Activated naive CD4-positive, alpha-beta T cell treated with Interleukin-2 at 50 U/mL for 16 hours (primary cell): ENCODE results near the gene EGFL7.

Source experiments
- DNase-seq: peaks from one replicate; pipeline ENCODE4 v3.0.0-alpha.2; 2020

Gene EGFL7

DNA sequence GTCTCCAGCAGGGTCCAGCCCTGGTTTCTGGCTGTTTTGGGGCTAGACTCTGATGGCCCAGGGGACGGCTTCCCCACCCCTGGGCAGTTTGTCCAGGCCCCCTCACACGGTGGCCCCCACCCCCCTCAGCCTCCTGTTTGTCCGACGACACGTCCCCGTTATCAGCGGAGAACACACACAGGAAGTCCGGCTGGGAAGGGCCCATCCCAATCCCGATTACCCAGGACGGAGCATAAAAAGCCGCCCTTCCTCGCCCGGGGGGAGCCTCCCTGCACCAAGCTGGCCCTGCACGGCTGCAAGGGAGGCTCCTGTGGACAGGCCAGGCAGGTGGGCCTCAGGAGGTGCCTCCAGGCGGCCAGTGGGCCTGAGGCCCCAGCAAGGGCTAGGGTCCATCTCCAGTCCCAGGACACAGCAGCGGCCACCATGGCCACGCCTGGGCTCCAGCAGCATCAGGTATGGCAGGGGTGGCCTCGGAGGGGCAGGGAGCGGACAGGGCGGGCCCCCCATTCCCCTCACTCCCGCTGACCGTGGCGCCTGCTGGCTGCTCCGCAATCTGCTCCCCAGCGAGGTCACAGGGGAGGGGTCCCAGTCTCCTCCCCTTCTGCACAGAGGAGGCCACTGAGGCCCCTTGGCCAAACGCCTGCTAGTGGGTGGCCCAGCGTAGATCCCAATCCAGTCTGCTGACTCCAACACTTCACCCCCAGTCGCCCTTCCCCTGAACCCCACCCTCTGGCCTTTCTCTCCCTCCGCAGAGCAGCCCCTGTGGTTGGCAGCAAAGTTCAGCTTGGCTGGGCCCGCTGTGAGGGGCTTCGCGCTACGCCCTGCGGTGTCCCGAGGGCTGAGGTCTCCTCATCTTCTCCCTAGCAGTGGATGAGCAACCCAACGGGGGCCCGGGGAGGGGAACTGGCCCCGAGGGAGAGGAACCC, at the start of gene EGFL7:
Gene EGFL7, plus strand, starts transcription at position 261 of the 926 bp plus-strand sequence. CDS start 5,367 bp downstream, outside the sequence.
- no peak for DNase-seq

DNA sequence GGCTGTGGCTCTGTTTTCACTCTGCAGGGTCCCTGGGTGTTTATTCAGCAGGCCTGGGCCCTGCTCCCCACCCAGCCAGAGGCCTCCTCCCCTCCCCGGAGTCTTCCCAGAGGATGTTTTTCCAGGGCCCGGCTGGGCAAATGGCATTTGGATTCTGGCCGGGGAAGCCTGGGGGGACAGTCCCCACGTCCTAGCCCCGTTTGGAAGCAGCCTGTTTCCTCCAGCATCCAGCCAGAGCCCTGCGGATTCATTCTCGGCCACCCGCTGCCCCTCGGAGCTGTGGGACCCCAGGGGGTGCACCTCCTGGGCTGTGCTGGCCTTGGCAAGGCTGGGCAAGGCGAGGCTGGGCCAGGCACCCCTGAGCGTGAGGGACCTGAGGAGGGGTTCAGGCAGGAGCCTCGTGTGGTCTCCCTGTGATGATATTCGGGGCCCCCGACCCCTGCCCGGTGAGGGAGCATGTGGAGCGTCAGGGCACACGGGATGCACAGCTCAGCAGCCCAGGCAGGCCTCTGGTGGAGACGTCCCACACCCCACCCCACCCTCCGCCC, 48.8 kb upstream of the EGFL7 start:
- no peak for DNase-seq

DNA sequence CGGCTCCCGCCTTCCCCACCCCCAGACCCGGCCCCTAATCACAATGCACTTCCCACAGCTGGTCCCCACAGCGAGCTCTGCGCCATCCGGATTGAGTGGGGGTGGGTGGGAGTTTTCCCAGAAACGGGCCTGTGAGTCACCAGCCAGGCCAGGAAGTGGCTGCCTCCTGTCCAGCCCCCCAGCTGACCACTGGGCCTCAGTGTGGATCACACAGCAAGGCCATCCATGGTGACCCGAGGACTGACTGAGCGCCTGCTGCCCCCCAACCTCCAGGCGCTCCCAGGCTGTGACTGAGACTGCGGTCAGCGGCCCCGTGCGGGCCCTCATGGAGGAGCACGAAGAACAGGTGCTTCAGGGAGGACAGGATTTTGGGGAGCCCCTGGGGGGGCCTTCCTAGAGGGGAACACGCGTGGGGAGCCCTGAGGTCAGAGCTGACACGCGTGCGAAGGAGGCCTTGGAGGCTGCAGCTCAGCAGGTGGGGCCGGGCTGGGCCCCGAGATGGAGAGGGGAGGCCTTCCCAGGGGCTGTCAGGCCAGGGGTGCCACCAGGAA, 48.3 kb upstream of the EGFL7 start:
- DNase-seq: no peak

DNA sequence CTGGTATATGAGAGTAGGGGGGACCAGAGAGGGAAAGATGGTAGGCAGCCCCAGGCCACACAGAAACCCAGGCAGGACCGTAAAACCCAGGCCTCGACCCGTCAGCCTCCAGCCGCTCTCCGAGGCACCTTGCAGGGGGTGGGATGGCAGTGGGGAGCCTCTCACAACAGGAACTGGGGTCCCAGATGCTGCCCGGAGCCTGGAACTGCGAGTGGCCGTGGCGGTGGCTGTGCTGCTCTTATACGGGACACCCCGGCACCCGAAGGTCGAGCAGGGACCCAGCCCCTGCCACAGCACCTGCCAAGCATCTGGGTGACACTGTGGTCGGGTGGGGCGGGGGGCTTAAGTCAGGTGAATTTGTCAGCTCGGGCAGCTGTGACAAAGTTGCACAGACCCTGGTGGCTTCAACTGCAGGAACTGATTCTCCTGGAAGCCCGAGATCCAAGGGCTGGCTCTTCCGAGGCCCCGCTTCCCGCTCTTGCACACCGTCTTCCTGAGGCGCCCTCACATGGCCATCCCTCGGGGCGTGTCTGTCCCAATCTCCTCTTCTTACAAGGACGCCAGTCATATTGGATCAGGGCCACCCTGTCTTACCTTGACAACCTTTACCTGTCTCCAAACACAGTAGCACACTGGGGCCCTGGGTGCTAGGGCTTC, 47.6 kb upstream of the EGFL7 start:
- DNase-seq: no peak

DNA sequence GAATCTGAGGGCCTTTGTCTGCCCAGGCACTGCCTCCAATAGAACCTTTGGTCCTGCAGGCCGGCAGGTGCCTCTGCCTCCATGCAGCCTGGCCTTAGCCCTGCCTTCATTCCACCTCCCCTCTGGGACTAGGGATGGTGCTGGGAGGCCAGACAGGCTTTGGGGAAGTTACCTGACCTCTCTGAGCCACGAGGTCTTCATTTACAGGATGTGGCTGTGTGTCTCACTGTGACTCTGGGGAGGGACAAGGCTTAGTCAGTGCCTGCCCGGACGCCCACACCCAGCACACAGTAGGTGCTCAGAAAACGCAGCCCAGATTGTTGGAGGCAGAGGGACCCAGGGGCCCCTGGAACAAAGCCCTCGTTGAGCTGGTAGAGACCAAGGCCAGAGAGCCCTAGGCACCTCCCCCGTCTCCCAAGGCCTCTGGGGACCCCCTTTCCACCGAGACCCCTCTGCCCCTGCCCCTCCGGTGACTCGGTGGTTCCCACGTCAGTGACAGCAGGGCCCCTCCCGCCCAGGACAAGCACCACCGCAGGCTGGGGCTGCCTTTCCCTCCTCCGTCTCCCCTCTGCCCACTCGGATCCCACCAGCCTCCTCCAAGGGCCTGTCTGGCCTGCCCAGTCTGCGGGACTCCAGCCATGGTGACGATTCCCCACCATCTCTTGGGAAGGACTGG, 46.9 kb upstream of the EGFL7 start:
- no peak for DNase-seq

DNA sequence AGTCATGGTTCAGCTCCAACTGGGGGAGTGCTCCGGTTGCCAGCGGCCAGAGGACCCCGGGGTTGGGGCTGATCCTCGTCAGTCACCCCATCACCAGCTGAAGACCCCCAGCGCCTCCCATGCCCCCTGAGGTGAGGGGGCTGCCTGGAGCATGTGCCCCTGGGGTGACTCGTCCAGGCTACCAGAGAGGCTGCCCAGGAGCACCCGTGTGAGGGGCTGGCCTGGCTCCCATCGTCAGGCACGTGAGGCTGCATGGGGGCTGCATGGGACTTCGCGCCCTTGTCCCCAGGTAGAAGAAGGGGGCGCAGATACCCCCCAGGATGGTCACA, 46.4 kb upstream of the EGFL7 start:
- DNase-seq: no peak

DNA sequence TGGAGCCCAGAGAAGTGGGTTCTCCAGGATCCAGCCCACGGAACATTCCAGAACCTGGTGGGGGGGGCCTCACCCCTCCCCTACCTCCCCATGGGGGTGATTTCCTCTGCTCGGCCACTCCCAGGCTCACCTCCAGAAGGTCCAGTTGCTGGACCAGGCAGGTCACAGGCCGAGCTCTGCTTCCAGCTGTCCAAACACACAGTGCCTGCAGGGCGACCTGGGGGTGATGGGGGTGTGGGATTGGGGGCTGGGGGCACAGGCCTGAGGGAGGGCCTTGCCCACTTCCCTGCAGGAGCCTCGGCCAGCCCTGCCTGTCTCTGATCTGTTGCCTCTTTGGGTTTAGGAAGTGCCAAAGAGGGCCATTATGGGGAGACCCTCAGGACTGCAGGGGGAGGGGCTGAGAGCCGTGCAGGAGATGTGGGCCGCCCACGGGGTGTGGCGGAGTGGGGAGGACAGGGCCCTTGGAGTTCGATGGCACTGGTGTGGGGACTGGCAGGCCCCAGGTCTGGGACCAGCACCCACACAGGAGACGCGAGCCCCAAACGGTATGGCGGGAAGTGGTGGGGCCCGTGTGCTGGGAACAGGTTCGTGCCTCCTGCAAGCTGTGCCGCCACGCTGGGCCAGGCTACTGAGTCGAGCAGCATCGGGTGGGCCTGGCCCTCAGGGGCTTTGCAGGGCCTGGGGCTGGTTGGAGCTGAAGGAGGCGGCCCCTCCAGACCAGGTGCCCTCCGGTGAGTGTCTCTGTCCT, 45.6 kb upstream of the EGFL7 start:
- no peak for DNase-seq

DNA sequence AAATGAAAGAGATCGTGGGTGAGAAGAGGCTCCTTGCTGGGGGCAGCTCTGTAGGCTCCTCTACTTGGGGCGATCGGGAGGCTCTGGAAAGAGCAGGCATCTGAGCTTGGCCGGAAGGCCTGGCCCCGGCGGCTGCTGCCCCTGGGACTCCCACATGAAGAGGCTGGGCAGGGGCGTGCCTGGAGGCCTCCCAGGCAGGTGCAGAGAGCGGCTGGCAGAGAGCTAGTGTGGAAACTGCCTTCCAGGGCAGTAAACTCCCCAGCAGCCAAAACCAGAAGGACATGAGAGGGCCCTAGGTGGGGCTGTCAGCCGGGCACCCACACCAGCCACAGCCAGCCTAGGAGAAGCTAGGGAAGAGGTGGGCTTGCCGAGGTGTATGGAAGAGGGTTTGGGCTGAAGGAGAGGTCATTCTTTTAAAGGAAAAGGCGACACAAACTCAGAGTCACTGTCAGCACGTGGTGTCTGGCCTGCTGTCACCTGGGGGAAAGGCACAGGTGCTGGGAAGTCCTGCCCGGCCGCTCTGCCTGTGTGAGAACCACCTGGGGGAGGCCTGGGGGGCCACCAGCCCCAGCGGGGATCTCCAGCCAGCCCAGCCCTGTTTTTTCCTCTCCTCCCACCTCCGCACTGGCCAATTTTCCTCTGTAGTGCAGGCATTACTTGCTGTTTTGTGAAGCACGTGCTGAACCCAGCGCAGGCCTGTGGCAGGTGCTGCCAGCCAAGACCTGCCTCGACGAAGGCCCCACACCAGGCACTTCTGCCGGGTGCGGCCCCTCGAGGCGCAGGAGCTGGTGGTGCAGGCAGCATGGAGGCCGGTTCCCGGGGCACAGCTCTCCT, 44.8 kb upstream of the EGFL7 start:
- DNase-seq: no peak

DNA sequence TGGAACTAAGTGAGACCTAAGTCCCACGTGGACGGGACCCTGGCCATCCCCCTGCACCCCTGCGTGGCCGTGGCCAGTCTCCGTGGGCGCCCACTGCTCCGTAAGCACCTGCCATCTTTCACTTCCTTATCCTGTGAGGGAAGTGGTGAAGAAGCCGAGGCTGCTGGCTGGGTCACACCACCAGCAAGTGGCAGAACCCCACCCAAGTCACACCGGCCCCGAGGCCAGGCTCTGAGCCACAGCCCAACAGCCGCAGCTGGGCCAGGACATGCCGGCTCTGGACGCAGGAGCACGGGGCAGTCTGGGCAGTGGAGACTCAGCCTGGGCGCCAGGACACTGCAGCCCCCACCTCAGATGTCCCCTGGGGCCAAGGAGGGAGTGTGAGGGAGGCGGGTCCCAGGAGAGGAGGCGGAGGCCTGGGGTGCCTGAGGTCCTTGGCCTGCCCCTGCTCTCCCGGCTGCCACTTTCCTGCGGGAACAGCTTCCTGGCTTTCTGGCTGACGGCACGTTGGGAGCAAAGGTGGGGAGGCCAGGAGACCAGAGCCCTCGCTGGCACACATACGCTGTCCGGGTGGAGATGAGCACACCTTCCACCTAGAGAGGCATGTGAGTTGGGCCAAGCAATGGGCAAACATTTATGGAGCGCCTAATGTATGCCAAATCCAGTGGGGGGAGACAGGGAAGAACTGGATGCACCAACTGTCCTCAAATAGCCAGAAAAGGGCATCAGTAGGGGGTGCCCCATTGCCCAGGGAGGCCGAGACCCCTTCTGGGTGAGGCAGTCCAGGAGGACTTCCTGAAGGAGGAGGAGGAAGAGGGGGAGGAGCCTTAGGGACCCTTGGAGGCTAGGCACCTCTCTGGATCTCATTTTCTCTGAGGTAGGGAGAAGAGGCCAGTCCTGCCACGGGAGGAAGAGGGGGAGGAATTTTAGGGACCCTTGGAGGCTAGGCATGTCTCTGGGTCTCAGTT, 43.9 kb upstream of the EGFL7 start:
- no peak for DNase-seq

DNA sequence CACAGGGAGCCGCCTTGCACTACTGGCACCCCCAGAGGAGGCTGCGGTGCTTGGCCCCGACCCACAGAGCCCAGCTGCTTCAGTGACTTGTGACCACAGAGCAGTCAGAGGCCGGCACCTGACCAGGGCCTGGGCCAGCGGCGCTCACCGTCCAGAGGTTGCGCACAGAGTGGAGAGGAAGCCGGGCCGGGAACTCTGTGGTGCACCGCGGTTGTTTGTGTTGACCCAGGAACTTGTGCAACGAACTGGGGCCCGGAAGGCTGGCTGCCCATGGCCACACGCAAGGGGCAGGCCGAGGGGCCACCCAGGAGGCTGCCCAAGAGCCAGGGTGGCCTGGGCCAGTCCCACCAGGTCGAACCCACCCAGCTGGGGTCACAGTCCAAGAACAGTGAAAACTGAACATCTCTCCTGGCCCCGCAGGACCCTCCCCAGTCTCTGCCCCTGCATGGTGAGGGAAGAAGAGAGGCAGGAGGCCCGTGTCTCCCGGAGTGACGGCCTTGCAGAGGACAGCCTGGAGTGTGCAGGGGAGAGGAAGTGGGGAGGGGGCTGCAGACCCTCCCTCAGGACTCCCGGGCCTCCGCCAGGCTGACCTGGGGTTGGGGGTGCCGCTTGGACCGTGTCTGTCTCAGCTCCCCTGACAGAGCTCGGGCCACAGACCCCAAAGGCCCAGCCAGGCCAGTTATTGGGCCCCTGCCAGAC, 42.8 kb upstream of the EGFL7 start:
- DNase-seq: no peak

DNA sequence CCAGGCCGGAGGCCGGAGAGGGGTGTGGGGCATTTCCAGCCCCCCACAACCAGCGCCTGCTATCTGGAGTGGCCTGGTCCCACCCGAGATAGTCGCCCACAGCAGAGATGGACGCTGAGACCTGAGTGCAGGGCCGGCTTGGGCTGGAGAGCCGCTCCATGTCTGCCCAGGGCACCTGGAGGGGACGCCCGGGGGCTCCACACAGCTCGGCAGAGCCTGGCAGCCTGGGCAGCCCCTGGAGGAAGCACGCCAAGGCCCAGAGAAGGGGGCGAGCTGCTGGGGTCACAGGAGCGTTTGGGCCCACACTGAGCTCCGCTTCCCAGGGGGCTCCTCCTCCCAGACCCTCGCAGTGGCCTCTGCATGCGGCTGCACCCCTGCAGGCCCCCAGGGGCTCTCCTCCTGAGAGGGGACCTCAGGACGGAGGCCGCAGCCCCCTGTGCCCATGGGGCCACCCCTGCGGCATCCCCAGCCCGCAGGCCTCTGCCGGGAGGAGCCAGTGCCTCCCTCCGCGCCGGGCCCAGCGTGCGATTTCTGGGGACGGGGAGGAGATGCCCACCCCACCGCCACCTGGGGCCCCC, 42.2 kb upstream of the EGFL7 start:
- no peak for DNase-seq

DNA sequence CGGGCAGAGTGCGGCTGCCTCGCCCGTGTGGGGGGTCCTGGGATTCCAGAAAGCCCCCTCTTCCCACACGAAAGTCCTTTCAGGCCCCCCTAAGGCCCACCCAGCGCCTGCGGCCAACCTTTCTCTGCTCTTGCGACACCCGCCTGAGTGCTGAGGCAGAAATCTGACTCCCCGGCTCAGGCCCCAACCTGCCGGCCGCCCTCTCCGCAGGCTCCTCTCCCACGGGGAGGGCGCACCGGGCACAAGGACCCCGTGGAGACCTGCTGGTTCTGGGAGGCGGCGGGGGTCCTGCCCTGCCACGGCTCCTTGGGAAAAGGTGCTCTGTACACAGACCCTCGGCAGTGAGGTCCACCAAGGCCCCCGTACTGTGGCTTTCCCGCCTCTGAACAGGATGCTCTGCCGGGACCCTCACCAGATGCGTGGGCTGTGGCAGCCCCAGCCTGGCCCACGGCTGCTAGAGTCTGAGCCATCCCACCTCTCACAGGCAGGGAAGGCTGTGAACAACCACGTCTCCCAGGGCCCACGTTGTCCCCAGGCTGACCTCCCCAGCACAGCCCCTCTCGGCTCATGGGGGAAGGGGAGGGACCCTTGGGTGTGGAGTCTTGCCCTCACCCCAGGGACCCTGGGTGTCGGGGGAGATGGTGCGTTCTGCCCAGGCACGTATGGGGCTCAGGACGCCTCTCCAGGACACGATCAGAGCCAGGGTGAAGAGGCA, 41.5 kb upstream of the EGFL7 start:
- DNase-seq: no peak

DNA sequence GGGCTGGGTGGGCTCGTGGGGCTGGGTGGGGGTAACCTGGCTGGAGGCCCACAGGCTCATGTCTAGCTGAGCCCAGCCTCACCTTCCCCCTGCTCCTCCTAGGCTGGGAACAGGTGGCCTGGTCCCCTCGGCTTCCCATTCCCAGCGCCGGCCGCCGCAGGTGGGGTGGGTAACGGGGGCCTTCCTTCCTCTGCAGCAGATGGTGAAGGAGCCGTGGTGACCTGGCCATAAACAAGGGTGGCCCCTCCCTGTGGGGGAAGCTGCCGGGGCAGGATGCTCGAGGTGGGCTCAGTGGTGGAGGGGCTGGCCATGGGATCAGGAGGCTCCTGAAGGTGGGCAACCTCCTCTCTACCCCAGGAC, 41.0 kb upstream of the EGFL7 start:
- DNase-seq: no peak

DNA sequence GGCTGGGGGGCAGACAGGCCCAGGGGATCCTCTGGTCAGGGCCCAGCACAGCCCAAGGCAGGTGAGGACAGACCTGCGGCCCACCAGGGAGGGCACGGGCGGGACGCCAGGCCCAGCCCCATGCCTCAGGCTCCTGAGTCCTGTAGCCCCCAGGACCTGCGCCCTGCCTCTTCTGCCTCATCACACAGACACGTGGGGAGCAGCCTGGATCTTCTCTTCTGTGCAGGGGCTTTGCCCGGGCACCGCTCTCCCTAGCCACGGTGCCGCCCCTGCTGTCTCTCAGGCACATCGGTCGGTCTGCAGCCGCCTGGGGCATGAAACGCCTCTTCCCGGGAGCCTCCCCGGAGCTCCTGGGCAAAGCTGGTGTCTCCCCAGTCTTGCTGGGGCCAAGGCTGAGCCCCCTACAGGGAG, 40.2 kb upstream of the EGFL7 start:
- DNase-seq: no peak

DNA sequence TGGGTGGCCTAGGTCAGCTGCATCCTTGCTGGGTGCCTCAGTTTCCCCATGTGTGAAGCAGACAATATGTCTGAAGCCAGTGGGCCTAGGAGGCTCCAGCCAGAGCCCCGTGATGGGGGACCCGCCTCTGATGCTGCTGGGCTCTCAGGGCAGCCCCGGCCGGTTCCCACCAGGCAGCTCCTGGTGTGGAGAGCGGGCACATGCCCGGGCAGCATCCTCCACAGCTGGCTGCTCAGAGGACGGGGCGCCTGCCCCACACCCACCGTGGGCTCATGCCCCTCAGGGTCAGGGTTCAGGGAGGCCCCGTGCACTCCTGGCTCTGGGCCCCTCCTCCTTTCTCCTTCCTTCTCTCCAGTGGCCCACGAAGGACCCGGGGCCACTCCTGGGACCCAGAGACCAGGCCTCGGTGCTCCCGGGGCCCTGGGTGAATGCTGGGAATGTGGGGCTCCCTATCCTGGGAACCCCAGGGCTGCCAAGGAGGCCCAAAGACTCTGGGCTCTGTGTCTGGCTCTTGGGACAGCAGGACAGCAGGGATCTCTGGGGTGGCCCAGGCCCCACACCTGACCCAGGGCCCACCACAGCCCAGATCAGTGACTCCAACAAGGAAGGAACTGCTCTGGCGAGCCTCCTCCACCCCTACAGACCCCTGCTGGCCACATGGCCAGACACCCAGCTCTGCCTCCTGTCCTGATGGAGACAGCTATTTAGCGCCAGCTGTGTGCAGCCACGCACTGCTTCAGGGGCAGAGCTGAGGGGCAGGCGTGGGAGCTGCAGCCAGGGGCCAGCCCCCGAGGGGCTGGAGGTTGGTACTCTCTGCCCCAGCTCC, 39.5 kb upstream of the EGFL7 start:
- DNase-seq: no peak

DNA sequence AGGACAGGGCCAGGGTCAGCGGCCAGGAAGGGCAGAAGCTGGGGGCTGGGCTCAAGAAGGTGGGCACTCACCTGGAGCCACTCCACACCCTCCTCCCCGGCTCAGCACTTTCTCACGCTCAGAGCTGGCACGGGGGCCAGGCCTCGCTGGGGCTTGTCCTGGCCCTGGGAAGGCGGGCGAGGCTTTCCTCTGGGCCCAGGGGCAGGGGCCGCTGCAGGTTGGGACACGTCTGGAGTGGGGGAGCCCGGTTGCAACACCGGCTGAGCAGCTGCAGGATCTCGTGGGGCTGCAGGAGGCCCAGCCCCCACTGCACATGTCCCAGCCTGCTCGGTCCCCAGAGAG, 38.9 kb upstream of the EGFL7 start:
- DNase-seq: no peak

DNA sequence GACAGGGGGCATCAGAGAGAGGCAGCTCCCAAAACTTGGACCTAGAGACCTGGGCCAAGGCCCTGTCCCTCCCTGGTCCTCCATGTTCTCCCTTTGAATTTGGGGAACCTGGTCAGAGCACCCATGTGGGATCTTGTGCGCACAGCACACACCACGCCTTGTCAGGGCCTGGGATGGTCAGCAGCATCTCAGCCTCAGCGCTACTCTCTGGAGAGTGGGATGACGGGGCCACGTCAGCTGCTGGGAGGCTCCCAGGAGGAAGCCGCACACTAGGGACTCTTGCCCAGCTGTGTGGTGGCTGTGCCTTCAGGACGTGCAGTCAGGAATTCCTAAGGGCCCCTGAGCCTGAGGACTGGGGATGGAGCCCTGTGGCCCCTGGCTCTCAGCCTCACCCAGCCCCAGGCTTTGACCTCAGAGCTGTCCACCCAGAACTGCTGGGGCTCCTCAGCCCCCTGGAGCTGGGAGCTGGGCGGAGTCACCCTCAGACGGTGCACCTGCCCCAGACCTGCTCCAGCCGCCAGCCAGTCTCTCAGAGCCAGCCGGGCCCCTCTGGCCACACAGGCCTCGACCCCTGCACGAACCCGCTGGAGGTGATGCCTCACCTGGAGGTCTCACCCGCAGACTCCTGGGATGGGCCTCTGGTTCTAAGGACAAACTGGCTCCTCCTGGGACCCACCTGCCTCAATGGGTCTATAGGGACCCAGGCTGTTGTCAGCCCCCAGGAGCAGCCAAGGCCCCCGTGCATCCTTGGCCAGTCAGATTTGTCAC, 38.3 kb upstream of the EGFL7 start:
- no peak for DNase-seq
